CD4-positive, alpha-beta T cell treated with Interleukin-2 at 100 ng/mL for 4 hours (primary cell): Measurements from ENCODE around the gene NR1D1.

Experiments used
- DNase-seq: peaks from one replicate; pipeline ENCODE4 v3.0.0-alpha.2; 2020; ENCODE audit warnings: low spot score

Gene NR1D1

GRCh38 chr17:40111221-40112128 is 11.1 kb upstream of the NR1D1 start:
- DNase-seq, result peak; percentile 79

- DNase-seq, result no peak
These were observed 9.8 kb upstream of the NR1D1 start for GRCh38 chr17:40110026-40110845.

- no peak for DNase-seq
These were observed 8.8 kb upstream of the NR1D1 start for GRCh38 chr17:40108970-40109824.

DNA sequence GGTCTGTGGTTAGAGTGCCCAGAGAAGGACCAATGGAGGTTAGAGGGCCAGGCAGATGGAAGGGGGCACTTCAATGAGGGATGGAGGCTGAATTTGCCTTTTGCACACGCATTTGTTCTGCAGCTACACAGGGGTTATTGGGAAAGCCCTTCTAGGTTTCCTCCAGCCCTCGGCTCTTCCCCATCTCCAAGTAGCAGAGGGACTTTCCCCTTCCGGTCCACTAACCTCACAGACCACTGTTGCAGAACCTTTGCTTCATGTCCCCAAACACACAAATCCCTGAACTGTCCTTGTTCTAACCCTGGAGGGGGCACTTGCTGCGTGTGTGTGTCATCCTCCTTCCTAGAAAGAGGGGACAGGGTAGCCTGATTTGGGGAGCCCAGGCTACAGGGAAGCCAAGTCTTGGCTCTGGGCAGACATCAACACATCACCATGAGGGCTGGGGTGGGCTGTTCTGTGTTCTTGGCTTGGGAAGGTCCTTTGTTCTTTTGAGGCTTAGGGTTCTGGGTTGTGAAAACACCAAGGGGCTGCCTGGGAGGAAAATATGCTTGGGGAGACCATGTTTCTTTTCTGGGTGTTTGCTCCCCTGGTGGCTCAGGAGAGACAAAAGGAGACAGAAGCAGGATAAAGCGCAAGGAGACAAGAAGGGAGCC is 7.3 kb upstream of the NR1D1 start:
- DNase-seq, result no peak

GRCh38 chr17:40106760-40107521 is 6.6 kb upstream of the NR1D1 start:
- no peak for DNase-seq

DNA sequence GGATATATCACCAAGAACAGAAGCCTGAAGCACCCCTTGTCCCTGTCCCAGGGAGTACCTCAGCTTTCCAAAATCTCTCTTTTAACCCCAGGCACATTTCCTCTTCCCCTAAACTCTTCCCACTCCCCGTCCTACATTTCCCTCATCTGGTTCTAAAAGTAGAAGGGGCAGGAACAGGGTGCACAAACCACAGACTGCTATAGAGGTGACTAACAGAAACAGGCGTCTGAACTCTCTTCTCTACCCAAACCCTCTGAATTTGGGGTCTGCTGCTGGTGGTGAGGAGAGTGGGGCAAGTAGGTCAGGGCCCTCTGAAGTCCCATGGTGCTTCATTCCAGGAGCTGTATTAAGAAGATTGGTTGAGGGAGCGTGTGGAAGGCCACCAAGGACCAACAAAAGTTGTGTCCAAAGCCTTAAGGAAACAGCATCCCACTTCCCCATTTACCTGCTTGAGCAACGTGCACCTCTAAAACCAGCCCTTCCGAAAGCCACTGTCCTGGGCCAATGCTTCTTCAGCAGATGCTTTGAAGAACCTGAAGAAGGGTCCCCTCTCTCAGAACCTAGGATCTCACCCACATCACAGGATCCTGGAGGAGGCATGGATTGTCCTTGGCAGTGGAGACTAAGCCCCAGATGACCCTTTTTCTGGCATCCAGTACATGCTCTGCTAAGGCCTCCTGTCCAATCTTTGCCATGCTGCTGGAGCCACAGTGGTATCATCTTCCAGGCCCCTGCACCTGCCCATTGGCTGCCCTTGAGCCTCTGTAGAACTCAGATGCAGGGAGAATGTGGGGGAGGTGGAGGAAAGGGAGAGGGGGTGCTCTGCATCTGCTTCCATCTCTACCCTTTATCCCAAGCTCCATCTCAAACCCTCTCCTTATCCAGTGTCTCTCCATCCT is 5.7 kb upstream of the NR1D1 start:
- no peak for DNase-seq

GRCh38 chr17:40104594-40105486 is 4.5 kb upstream of the NR1D1 start:
- no peak for DNase-seq

DNA sequence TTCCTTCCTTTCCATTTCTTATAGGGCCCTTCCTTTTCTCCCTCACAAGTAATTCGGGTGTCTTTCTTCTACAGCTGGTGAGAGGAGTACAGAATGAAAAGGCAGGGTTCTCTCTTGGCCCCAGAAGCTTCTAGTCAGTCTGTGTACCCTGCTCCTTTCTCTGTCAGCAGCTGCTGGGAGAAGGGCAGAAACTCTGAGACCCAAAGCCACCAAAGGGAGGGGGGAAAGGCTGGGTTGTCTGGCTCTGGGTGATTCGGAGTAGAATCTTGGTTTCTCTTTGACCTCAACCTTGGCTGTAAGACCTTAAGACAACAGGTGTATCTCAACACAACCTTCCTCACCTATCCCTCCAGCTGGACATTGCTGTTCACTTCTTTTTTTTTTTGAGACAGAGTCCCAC is 3.3 kb upstream of the NR1D1 start:
- DNase-seq, result no peak

DNA sequence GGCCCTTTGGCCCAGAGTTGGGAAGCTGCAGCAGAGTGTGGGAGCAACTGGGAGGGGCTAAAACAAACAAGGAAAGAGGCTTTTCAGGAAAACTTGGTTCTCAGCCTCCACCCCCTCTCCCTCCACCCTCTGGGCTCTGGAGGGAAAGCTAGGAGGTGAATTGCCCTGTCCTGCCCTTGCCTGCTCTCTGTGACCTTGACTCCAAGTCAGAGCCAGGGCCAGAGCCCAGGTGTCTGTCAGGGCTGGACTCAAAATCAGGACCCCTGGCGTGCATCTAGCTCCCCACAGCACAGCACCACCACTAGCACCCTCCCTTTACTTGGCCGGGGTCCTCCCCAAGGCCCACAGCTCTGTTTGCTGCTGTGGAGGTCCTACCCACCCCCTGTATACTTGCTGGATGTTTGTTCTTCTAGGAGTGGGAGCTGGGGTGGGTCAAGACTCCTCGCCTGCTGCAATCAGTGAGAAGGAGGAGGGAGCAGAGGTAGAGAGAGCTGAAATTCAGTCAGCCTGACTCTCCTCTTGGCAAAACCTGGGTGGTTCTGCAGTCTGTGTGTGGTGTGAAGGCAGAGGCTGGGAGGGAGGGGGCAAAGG is 2.8 kb upstream of the NR1D1 start:
- DNase-seq, result no peak

GRCh38 chr17:40101367-40102210 is 1.2 kb upstream of the NR1D1 start:
- DNase-seq, result no peak

DNA sequence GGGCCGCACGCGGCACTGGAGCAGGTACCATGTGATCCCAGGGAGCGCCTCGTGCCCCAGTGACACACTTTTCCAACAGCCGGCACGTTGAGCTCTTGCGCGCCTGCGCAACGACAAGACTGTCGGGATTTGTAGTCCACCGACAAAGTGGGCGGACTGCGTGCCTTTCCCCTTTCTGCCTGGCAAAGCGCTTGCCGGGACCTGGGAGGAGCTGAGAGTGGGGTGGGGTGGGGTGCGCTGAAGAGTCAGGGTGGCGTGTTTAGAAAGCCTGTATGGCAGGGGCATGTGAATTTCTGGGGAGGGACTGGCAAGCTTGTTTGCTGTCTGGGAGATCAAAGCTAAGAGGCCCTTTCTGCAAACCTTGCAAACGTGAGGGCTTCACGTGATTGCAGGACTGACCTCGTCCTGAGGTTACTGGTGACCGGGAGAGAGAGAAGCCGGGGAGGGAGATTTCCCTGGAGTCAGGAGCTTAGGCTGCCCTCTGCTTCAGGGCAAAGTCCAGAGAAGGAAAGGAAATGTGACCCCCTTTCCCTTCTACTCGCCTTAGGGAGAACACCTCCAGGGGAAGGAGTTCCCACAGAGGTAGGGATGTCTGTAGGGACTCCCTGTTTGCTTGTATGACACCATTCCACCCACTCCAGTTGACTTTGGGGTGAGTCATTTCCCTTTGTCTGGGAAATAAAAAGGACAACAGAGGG is 429 bp upstream of the NR1D1 start:
- peak; percentile 93 for DNase-seq

- no peak for DNase-seq
These were observed 570 bp downstream of the NR1D1 start for GRCh38 chr17:40099619-40100418.

GRCh38 chr17:40098846-40099618 is 1.4 kb downstream of the NR1D1 start:
- peak; percentile 100 for DNase-seq

DNA sequence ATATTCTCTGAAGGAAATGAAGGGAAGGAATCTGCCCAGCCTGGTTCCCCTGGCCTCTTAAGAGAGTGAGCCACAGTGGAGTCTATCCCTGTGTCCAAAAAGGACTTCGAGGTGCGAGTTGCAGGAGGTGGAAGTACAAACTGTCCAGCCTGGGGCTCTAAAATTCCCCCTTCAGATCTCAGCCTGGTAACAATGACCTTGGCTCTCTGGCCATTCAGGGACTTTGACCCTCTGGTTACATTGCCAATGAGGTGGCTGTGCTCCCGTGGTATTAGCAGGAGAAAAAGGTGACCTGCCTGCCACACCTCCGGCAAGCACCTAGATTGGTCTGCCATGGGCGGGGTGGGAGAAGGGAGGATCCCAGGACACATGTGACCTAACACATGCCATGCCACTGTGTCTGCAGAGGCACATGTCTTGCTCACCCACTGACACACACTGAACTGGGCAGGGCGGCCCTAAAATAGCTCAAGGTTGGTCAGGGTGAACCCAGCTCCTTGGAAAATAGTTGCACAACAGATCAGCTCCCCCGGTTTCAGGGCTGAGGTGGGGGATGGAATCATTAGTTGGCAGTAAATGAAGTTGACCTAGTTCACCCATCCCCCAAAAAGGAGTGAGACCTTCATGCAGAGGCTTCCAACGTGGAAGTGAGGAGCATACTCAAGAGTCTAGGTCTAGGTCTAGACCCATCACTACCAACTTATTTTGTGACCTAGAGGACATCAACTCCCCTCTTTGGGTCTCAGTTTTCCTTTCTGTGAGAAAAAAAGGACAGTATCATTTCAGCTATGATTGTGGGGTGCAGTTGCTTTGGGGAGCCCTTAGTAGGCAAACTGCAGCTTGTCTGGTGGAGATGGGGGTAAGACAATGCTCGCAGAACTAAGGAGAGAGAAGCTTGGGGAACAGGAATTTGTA is 2.2 kb downstream of the NR1D1 start:
- peak; percentile 26 for DNase-seq
